SK-N-SH treated with all-trans-retinoic acid at 6 μM for 48 hours (cell line): ENCODE data around the gene TXLNA.
"Not testable (repeated sequence)": the region's sequence is repeated elsewhere in the genome, so short reads cannot be mapped to it uniquely, and the experiment has no call there.

Experiments used
- ATAC-seq: fragments of 200-7000 bp; cut with Tn5 transposase; 3 replicates; pipeline ENCODE4 v1.9.1; 2020; ENCODE audit warnings: mild to moderate bottlenecking, moderate library complexity
- ARNTL ChIP-seq: fragments of 450-650 bp; formaldehyde crosslinking; IDR thresholded peaks from 2 replicates; pipeline ENCODE4 v1.5.0; 2020; ENCODE audit warnings: low read depth, mild to moderate bottlenecking, moderate library complexity, borderline replicate concordance
- BACH2 ChIP-seq: fragments of 250-450 bp; sonication (Bioruptor Pico); IDR thresholded peaks from 2 replicates; pipeline ENCODE4 v1.9.0; 2021; ENCODE audit warnings: mild to moderate bottlenecking, borderline replicate concordance
- CSDC2 ChIP-seq: fragments of 250-450 bp; sonication (Bioruptor Pico); IDR thresholded peaks from 2 replicates; pipeline ENCODE4 v1.5.0; 2020; ENCODE audit warnings: mild to moderate bottlenecking, moderate library complexity
- ESRRG ChIP-seq: fragments of 250-450 bp; sonication (Bioruptor Pico); IDR thresholded peaks from 2 replicates; pipeline ENCODE4 v1.6.1; 2021; ENCODE audit warnings: mild to moderate bottlenecking
- GLIS3 ChIP-seq: fragments of 250-450 bp; sonication (Bioruptor Pico); IDR thresholded peaks from 2 replicates; pipeline ENCODE4 v1.5.0; 2020; ENCODE audit warnings: mild to moderate bottlenecking, moderate library complexity
- ISL1 ChIP-seq: fragments of 250-450 bp; sonication (Bioruptor Pico); IDR thresholded peaks from 2 replicates; pipeline ENCODE4 v2.1.2; 2022; ENCODE audit warnings: mild to moderate bottlenecking, moderate library complexity
- OSR1 ChIP-seq: fragments of 250-450 bp; sonication (Bioruptor Pico); IDR thresholded peaks from 2 replicates; pipeline ENCODE4 v1.8.0; 2022; ENCODE audit warnings: moderate library complexity, mild to moderate bottlenecking, inconsistent platforms
- PPARA ChIP-seq: fragments of 250-450 bp; sonication (Bioruptor Pico); IDR thresholded peaks from 2 replicates; pipeline ENCODE4 v1.5.0; 2020; ENCODE audit warnings: mild to moderate bottlenecking, borderline replicate concordance
- RARB ChIP-seq: fragments of 250-450 bp; sonication (Bioruptor Pico); IDR thresholded peaks from 2 replicates; pipeline ENCODE4 v1.8.0; 2021; ENCODE audit warnings: mild to moderate bottlenecking, moderate library complexity
- SNAI2 ChIP-seq: fragments of 250-450 bp; sonication (Bioruptor Pico); IDR thresholded peaks from 2 replicates; pipeline ENCODE4 v1.5.0; 2020; ENCODE audit warnings: mild to moderate bottlenecking, moderate library complexity
- TCF4 ChIP-seq: fragments of 250-450 bp; sonication (Bioruptor Pico); IDR thresholded peaks from 2 replicates; pipeline ENCODE4 v1.8.0; 2021; ENCODE audit warnings: mild to moderate bottlenecking, moderate library complexity, borderline replicate concordance
- TOX ChIP-seq: fragments of 250-450 bp; sonication (Bioruptor Pico); IDR thresholded peaks from 2 replicates; pipeline ENCODE4 v1.8.0; 2021; ENCODE audit warnings: mild to moderate bottlenecking, moderate library complexity, borderline replicate concordance
- ZC3H10 ChIP-seq: fragments of 250-450 bp; sonication (Bioruptor Pico); IDR thresholded peaks from 2 replicates; pipeline ENCODE4 v1.5.1; 2021; ENCODE audit warnings: mild to moderate bottlenecking, moderate library complexity
- ZFP3 ChIP-seq: fragments of 250-450 bp; sonication (Bioruptor Pico); IDR thresholded peaks from 2 replicates; pipeline ENCODE4 v1.5.0; 2020; ENCODE audit warnings: mild to moderate bottlenecking, moderate library complexity
- ZFP30 ChIP-seq: fragments of 450-650 bp; formaldehyde crosslinking; IDR thresholded peaks from 2 replicates; pipeline ENCODE4 v1.5.0; 2022; ENCODE audit warnings: mild to moderate bottlenecking, moderate library complexity
- ZNF565 ChIP-seq: fragments of 450-650 bp; formaldehyde crosslinking; conservative IDR thresholded peaks from 2 replicates; pipeline ENCODE4 v1.5.0; 2020; ENCODE audit warnings: low read depth, mild to moderate bottlenecking, moderate library complexity
- ZNF70 ChIP-seq: fragments of 450-650 bp; formaldehyde crosslinking; IDR thresholded peaks from 2 replicates; pipeline ENCODE4 v1.5.0; 2020; ENCODE audit warnings: mild to moderate bottlenecking, moderate library complexity
- ZNF8 ChIP-seq: fragments of 450-650 bp; formaldehyde crosslinking; IDR thresholded peaks from 2 replicates; pipeline ENCODE4 v1.5.0; 2020; ENCODE audit warnings: mild to moderate bottlenecking, moderate library complexity
- TF ChIP-seq, protein P1 (sequence below): fragments of 250-450 bp; sonication (Bioruptor Pico); IDR thresholded peaks from 2 replicates; pipeline ENCODE4 v1.5.1; 2020; ENCODE audit warnings: low read depth, mild to moderate bottlenecking, moderate library complexity
- TF ChIP-seq, protein P2 (sequence below): fragments of 250-450 bp; sonication (Bioruptor Pico); IDR thresholded peaks from 2 replicates; pipeline ENCODE4 v1.5.1; 2021; ENCODE audit warnings: mild to moderate bottlenecking, moderate library complexity
- TF ChIP-seq, protein P3 (sequence below): fragments of 250-450 bp; sonication (Bioruptor Pico); IDR thresholded peaks from 2 replicates; pipeline ENCODE4 v1.5.0; 2020; ENCODE audit warnings: mild to moderate bottlenecking, moderate library complexity
- TF ChIP-seq, protein P4 (sequence below): fragments of 250-450 bp; sonication (Bioruptor Pico); IDR thresholded peaks from 2 replicates; pipeline ENCODE4 v1.8.0; 2020; ENCODE audit warnings: mild to moderate bottlenecking, moderate library complexity, borderline replicate concordance
- TF ChIP-seq, protein P5 (sequence below): fragments of 250-450 bp; sonication (Bioruptor Pico); IDR thresholded peaks from 2 replicates; pipeline ENCODE4 v1.8.0; 2021; ENCODE audit warnings: low read depth, mild to moderate bottlenecking, moderate library complexity, borderline replicate concordance

Gene TXLNA

DNA sequence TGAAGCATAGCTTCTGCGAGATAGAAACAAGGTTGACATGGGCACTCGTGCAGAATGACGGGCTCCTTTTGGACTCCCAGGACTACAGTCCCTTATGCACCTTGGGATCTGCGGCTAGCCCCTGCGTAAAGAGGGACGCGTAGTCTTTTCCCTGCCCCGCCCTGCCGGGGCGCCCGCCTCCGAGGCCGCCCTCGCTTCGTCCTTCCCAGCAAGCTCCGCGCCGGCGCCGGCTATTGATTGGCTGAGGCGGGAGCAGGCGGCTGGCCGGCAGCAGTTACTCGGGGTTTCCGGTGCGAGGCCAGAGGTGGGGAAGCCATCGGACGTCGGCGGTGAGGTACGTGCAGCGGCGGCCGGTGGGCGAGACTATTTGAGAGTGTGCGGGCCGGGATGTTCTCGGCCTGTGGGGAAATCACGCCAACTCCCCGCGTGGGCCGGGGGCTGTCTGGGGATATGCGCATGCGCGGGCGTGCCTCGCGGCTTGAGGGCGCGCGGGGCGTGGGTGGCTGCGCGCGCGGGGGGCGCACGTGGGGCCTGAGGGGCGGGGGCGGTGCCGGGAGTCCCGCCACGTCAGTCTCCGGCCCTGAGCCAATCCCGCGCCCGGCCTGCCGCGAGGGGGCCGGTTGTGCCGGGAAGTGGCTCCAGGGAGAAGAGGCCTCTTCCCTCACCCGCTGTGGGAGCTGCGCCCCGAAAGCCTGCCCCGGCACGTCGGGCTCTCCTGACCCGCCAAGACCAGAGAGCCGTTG, at the start of gene TXLNA:
TSS of gene TXLNA (plus strand) at position 233 of the 743 bp plus-strand sequence. CDS start 671 bp downstream, outside the sequence.
- peak; percentile 90 for ATAC-seq
- TF ChIP-seq CSDC2 (CRISPR knock-in tag): no peak
- TF ChIP-seq ZNF70: no peak
- TF ChIP-seq TOX (CRISPR knock-in tag): no peak
- no peak for TF ChIP-seq ESRRG
- no peak for TF ChIP-seq PPARA (CRISPR knock-in tag)
- no peak for TF ChIP-seq TCF4
- no peak for TF ChIP-seq OSR1 (CRISPR knock-in tag)
- 0 out of 2 replicates have a peak, but pooled peaks have one; percentile 61 for TF ChIP-seq SNAI2 (CRISPR knock-in tag)
- no peak for TF ChIP-seq ARNTL (CRISPR knock-in tag)
- TF ChIP-seq, protein P1, sequence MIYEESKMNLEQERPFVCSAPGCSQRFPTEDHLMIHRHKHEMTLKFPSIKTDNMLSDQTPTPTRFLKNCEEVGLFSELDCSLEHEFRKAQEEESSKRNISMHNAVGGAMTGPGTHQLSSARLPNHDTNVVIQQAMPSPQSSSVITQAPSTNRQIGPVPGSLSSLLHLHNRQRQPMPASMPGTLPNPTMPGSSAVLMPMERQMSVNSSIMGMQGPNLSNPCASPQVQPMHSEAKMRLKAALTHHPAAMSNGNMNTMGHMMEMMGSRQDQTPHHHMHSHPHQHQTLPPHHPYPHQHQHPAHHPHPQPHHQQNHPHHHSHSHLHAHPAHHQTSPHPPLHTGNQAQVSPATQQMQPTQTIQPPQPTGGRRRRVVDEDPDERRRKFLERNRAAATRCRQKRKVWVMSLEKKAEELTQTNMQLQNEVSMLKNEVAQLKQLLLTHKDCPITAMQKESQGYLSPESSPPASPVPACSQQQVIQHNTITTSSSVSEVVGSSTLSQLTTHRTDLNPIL (CRISPR knock-in tag): no peak
- TF ChIP-seq ISL1 (CRISPR knock-in tag): peak; percentile 27; the same call in 1 of the 2 replicates
- TF ChIP-seq ZFP30 (CRISPR knock-in tag): no peak
- TF ChIP-seq, protein P2, sequence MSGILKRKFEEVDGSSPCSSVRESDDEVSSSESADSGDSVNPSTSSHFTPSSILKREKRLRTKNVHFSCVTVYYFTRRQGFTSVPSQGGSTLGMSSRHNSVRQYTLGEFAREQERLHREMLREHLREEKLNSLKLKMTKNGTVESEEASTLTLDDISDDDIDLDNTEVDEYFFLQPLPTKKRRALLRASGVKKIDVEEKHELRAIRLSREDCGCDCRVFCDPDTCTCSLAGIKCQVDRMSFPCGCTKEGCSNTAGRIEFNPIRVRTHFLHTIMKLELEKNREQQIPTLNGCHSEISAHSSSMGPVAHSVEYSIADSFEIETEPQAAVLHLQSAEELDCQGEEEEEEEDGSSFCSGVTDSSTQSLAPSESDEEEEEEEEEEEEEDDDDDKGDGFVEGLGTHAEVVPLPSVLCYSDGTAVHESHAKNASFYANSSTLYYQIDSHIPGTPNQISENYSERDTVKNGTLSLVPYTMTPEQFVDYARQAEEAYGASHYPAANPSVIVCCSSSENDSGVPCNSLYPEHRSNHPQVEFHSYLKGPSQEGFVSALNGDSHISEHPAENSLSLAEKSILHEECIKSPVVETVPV (CRISPR knock-in tag): no peak
- TF ChIP-seq ZFP3 (CRISPR knock-in tag): peak; percentile 65; the same call in 1 of the 2 replicates
- no peak for TF ChIP-seq ZNF565 (CRISPR knock-in tag)
- TF ChIP-seq BACH2 (CRISPR knock-in tag): no peak
- TF ChIP-seq ZC3H10 (CRISPR knock-in tag): no peak
- TF ChIP-seq, protein P3, sequence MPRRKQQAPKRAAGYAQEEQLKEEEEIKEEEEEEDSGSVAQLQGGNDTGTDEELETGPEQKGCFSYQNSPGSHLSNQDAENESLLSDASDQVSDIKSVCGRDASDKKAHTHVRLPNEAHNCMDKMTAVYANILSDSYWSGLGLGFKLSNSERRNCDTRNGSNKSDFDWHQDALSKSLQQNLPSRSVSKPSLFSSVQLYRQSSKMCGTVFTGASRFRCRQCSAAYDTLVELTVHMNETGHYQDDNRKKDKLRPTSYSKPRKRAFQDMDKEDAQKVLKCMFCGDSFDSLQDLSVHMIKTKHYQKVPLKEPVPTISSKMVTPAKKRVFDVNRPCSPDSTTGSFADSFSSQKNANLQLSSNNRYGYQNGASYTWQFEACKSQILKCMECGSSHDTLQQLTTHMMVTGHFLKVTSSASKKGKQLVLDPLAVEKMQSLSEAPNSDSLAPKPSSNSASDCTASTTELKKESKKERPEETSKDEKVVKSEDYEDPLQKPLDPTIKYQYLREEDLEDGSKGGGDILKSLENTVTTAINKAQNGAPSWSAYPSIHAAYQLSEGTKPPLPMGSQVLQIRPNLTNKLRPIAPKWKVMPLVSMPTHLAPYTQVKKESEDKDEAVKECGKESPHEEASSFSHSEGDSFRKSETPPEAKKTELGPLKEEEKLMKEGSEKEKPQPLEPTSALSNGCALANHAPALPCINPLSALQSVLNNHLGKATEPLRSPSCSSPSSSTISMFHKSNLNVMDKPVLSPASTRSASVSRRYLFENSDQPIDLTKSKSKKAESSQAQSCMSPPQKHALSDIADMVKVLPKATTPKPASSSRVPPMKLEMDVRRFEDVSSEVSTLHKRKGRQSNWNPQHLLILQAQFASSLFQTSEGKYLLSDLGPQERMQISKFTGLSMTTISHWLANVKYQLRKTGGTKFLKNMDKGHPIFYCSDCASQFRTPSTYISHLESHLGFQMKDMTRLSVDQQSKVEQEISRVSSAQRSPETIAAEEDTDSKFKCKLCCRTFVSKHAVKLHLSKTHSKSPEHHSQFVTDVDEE (CRISPR knock-in tag): peak; percentile 78
- TF ChIP-seq, protein P4, sequence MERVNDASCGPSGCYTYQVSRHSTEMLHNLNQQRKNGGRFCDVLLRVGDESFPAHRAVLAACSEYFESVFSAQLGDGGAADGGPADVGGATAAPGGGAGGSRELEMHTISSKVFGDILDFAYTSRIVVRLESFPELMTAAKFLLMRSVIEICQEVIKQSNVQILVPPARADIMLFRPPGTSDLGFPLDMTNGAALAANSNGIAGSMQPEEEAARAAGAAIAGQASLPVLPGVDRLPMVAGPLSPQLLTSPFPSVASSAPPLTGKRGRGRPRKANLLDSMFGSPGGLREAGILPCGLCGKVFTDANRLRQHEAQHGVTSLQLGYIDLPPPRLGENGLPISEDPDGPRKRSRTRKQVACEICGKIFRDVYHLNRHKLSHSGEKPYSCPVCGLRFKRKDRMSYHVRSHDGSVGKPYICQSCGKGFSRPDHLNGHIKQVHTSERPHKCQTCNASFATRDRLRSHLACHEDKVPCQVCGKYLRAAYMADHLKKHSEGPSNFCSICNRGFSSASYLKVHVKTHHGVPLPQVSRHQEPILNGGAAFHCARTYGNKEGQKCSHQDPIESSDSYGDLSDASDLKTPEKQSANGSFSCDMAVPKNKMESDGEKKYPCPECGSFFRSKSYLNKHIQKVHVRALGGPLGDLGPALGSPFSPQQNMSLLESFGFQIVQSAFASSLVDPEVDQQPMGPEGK (CRISPR knock-in tag): no peak
- TF ChIP-seq ZNF8 (CRISPR knock-in tag): no peak; the same call in 1 of the 2 replicates
- TF ChIP-seq, protein P5, sequence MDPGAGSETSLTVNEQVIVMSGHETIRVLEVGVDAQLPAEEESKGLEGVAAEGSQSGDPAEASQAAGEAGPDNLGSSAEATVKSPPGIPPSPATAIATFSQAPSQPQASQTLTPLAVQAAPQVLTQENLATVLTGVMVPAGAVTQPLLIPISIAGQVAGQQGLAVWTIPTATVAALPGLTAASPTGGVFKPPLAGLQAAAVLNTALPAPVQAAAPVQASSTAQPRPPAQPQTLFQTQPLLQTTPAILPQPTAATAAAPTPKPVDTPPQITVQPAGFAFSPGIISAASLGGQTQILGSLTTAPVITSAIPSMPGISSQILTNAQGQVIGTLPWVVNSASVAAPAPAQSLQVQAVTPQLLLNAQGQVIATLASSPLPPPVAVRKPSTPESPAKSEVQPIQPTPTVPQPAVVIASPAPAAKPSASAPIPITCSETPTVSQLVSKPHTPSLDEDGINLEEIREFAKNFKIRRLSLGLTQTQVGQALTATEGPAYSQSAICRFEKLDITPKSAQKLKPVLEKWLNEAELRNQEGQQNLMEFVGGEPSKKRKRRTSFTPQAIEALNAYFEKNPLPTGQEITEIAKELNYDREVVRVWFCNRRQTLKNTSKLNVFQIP (CRISPR knock-in tag): no peak
- no peak for TF ChIP-seq GLIS3 (CRISPR knock-in tag)
- 0 out of 2 replicates have a peak, but pooled peaks have one; percentile 37 for TF ChIP-seq RARB

DNA sequence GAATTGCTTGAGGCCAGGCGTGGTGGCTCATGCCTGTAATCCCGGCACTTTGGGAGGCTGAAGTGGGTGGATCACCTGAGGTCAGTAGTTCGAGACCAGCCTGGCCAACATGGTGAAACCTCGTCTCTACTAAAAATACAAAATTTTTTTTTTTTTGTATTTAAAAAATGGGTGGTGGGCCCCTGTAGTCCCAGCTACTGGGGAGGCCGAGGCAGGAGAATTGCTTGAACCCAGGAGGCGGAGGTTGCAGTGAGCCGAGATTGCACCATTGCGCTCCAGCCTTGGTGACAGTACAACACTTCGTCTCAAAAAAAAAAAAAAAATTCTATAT, 45.6 kb upstream of the TXLNA start:
- not testable (repeated sequence) for ATAC-seq
